LNCaP clone FGC (cell line): ENCODE results near the gene CDK6.
A peak's percentile ranks its signal among the peaks of the same experiment; 100 is the strongest.

ENCODE experiments used
- DNase-seq: peaks from one replicate; pipeline ENCODE4 v3.0.0-alpha.2; 2011; ENCODE audit warnings: low read depth
- H3K4me3 ChIP-seq: 2 replicates; pipeline ENCODE4 v1.5.1; 2011; ENCODE audit warnings: mild to moderate bottlenecking, low read depth, low read length, control low read depth
- CTCF ChIP-seq: IDR thresholded peaks from 2 replicates; pipeline ENCODE4 v1.5.1; 2012; ENCODE audit warnings: mild to moderate bottlenecking; ENCODE audit not compliant: control insufficient read depth, insufficient read depth; ENCODE audit errors: extremely low read depth

The CDK6 gene

GRCh38 chr7:92622030-92622429 is 214.3 kb downstream of the CDK6 start:
- no peak for DNase-seq
- no peak for TF ChIP-seq CTCF
- H3K4me3 ChIP-seq, result no peak overlapping the region

DNA sequence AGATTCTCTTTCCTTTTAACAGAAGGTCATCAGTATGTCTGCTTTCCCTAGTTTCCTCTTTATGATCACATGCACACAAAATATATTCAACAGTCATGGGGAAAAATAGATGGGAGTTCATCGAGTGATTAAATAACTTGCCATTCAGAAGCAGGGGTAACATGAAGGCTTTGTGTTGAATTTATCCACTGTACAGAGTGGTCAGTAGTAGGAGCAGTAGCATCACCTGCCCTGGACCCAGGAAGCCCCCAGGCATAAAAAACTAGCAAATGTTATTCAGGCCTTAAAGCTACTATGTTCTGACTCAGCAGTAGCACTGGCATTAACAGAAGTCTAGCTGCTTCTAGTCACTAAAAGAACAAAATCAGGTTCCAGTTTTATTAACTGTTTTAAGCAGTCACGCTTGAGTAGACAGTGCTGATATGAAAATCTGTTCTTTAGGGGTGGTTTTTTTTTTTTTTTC is 214.8 kb downstream of the CDK6 start:
- TF ChIP-seq CTCF, result no peak
- no peak for DNase-seq
- H3K4me3 ChIP-seq, result no peak overlapping the region

- DNase-seq, result peak; percentile 67
- TF ChIP-seq CTCF, result peak; percentile 87
- H3K4me3 ChIP-seq, result no peak overlapping the region
These were observed 215.3 kb downstream of the CDK6 start for GRCh38 chr7:92621026-92621540.

- DNase-seq, result no peak
- no peak for TF ChIP-seq CTCF
- no peak overlapping the region for H3K4me3 ChIP-seq
These were observed 220.5 kb downstream of the CDK6 start for GRCh38 chr7:92615861-92616260.

DNA sequence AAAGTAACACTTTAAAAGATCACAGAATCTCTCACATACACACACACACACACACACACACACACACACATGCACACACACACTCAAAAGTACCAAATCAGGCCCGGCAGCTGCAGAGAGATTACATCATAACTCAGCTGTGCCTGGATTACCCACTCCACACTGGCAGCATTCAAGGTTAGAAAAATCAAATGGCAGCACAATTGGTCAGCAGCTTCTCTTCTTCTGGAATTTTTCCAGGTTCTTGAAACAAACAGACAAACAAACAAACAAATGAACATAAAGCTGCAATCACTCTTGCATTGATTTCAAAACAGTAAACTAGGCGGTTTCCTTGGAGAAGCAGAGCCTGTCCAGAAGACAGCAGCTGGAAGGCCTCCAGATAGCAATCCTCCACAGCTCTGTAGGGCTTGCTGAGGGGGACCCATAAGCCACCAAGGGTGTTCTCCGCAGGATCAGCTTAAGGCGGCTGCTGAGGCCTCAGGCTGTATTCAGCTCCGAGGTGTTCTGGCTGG is 221.7 kb downstream of the CDK6 start:
- no peak for TF ChIP-seq CTCF
- DNase-seq, result no peak
- no peak overlapping the region for H3K4me3 ChIP-seq

DNA sequence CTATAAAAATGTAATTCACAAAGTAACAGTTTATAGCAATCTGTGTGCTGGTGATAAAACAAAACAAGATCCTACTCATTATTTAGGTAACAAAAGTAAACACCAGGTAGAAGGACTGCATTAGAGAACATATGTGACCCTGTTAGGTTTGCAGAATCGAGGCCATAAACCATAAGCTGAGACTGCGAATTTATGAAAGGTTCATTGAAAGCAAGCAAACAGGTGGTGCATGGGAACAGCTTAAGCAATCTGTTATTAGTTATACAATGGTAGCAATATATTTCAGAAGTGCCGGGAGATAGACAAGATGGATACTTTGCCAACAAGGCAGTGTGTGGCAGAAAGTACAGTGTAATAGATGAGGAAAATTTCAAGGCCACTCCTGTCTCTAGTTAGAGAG is 222.7 kb downstream of the CDK6 start:
- no peak overlapping the region for H3K4me3 ChIP-seq
- DNase-seq, result no peak
- TF ChIP-seq CTCF, result no peak

GRCh38 chr7:92613214-92613613 is 223.2 kb downstream of the CDK6 start:
- TF ChIP-seq CTCF, result no peak
- DNase-seq, result no peak
- no peak overlapping the region for H3K4me3 ChIP-seq
